ENCODE data around the gene EFNA2.
"Not testable (repeated sequence)": the region's sequence is repeated elsewhere in the genome, so short reads cannot be mapped to it uniquely, and the experiment has no call there.

Gene EFNA2

GRCh38 chr19:1296575-1297271, 11.1 kb downstream of the EFNA2 start:
- Histone ChIP-seq H3K9me3 (ENCODE audit: control insufficient read depth, insufficient read depth, low read length) (no peaks in the 10 kb centered on the region), H3K9ac (ENCODE audit: low read depth, low read length) (no peak overlapping the region), H3K4me1 (ENCODE audit: insufficient read depth, low read length) (no peaks in the 10 kb centered on the region), H3K36me3 (ENCODE audit: insufficient read depth, low read length) (no peaks in the 10 kb centered on the region)

- Histone ChIP-seq H3K9ac (ENCODE audit: low read depth, low read length) (no peak overlapping the region), H3K36me3 (ENCODE audit: insufficient read depth, low read length) (no peaks in the 10 kb centered on the region), H3K9me3 (ENCODE audit: control insufficient read depth, insufficient read depth, low read length) (no peaks in the 10 kb centered on the region), H3K4me1 (ENCODE audit: insufficient read depth, low read length) (no peaks in the 10 kb centered on the region)
Measured at GRCh38 chr19:1298235-1298634, 12.6 kb downstream of the EFNA2 start.

- no peaks in the 10 kb centered on the region for H3K9me3 ChIP-seq (ENCODE audit: control insufficient read depth, insufficient read depth, low read length)
- H3K36me3 ChIP-seq (ENCODE audit: insufficient read depth, low read length), result no peaks in the 10 kb centered on the region
- H3K4me1 ChIP-seq (ENCODE audit: insufficient read depth, low read length), result no peaks in the 10 kb centered on the region
- H3K9ac ChIP-seq (ENCODE audit: low read depth, low read length), result no peak overlapping the region
Measured at GRCh38 chr19:1299801-1300200, 14.1 kb downstream of the EFNA2 start.

GRCh38 chr19:1300744-1301490, 15.2 kb downstream of the EFNA2 start:
- Histone ChIP-seq H3K4me1 (ENCODE audit: insufficient read depth, low read length) (no peaks in the 10 kb centered on the region), H3K9me3 (ENCODE audit: control insufficient read depth, insufficient read depth, low read length) (no peaks in the 10 kb centered on the region), H3K9ac (ENCODE audit: low read depth, low read length) (no peak overlapping the region), H3K36me3 (ENCODE audit: insufficient read depth, low read length) (no peaks in the 10 kb centered on the region)

GRCh38 chr19:1302533-1303239, 17.0 kb downstream of the EFNA2 start:
- Histone ChIP-seq H3K36me3 (ENCODE audit: insufficient read depth, low read length) (no peaks in the 10 kb centered on the region), H3K9me3 (ENCODE audit: control insufficient read depth, insufficient read depth, low read length) (no peaks in the 10 kb centered on the region), H3K9ac (ENCODE audit: low read depth, low read length) (no peak overlapping the region), H3K4me1 (ENCODE audit: insufficient read depth, low read length) (no peaks in the 10 kb centered on the region)

- Histone ChIP-seq H3K9ac (ENCODE audit: low read depth, low read length) (no peak overlapping the region), H3K36me3 (ENCODE audit: insufficient read depth, low read length) (no peaks in the 10 kb centered on the region), H3K4me1 (ENCODE audit: insufficient read depth, low read length) (no peaks in the 10 kb centered on the region), H3K9me3 (ENCODE audit: control insufficient read depth, insufficient read depth, low read length) (no peaks in the 10 kb centered on the region)
Measured at GRCh38 chr19:1304197-1304924, 18.7 kb downstream of the EFNA2 start.

- not testable (repeated sequence) for H3K9ac ChIP-seq (ENCODE audit: low read depth, low read length); H3K9me3 ChIP-seq (ENCODE audit: control insufficient read depth, insufficient read depth, low read length)
Measured at GRCh38 chr19:1305354-1305753, 19.7 kb downstream of the EFNA2 start.

GRCh38 chr19:1307320-1307719, 21.6 kb downstream of the EFNA2 start:
- H3K9me3 ChIP-seq (ENCODE audit: control insufficient read depth, insufficient read depth, low read length), result no peaks in the 10 kb centered on the region
- H3K9ac ChIP-seq (ENCODE audit: low read depth, low read length), result no peak overlapping the region
- H3K4me1 ChIP-seq (ENCODE audit: insufficient read depth, low read length), result no peaks in the 10 kb centered on the region
- H3K36me3 ChIP-seq (ENCODE audit: insufficient read depth, low read length), result no peaks in the 10 kb centered on the region

More at GRCh38 chr19:1305354-1305753, 19.7 kb downstream of the EFNA2 start:
- H3K4me1 ChIP-seq (ENCODE audit: insufficient read depth, low read length); H3K36me3 ChIP-seq (ENCODE audit: insufficient read depth, low read length): not testable (repeated sequence)

GRCh38 chr19:1307755-1308303, 22.2 kb downstream of the EFNA2 start:
- H3K9ac ChIP-seq (ENCODE audit: low read depth, low read length), result no peak overlapping the region
- no peaks in the 10 kb centered on the region for H3K9me3 ChIP-seq (ENCODE audit: control insufficient read depth, insufficient read depth, low read length)
- H3K4me1 ChIP-seq (ENCODE audit: insufficient read depth, low read length), result no peaks in the 10 kb centered on the region
- H3K36me3 ChIP-seq (ENCODE audit: insufficient read depth, low read length), result no peaks in the 10 kb centered on the region

GRCh38 chr19:1308718-1309117, 23.0 kb downstream of the EFNA2 start:
- no peaks in the 10 kb centered on the region for H3K9me3 ChIP-seq (ENCODE audit: control insufficient read depth, insufficient read depth, low read length)
- H3K9ac ChIP-seq (ENCODE audit: low read depth, low read length), result no peak overlapping the region
- no peaks in the 10 kb centered on the region; the same call in 1 of the 2 replicates for H3K4me1 ChIP-seq (ENCODE audit: insufficient read depth, low read length)
- no peaks in the 10 kb centered on the region for H3K36me3 ChIP-seq (ENCODE audit: insufficient read depth, low read length)

GRCh38 chr19:1309977-1310852, 24.5 kb downstream of the EFNA2 start:
- Histone ChIP-seq H3K4me1 (ENCODE audit: insufficient read depth, low read length) (no peaks in the 10 kb centered on the region; the same call in 1 of the 2 replicates), H3K36me3 (ENCODE audit: insufficient read depth, low read length) (no peaks in the 10 kb centered on the region), H3K9ac (ENCODE audit: low read depth, low read length) (no peak overlapping the region), H3K9me3 (ENCODE audit: control insufficient read depth, insufficient read depth, low read length) (no peaks in the 10 kb centered on the region)

- H3K9ac ChIP-seq (ENCODE audit: low read depth, low read length), result no peak overlapping the region
- no peaks in the 10 kb centered on the region; the same call in 1 of the 2 replicates for H3K4me1 ChIP-seq (ENCODE audit: insufficient read depth, low read length)
- H3K9me3 ChIP-seq (ENCODE audit: control insufficient read depth, insufficient read depth, low read length), result no peaks in the 10 kb centered on the region
- H3K36me3 ChIP-seq (ENCODE audit: insufficient read depth, low read length), result no peaks in the 10 kb centered on the region
Measured at GRCh38 chr19:1310853-1311180, 25.1 kb downstream of the EFNA2 start.

GRCh38 chr19:1311543-1312091, 25.9 kb downstream of the EFNA2 start:
- no peak overlapping the region for H3K9ac ChIP-seq (ENCODE audit: low read depth, low read length)
- H3K36me3 ChIP-seq (ENCODE audit: insufficient read depth, low read length), result no peaks in the 10 kb centered on the region
- no peaks in the 10 kb centered on the region for H3K9me3 ChIP-seq (ENCODE audit: control insufficient read depth, insufficient read depth, low read length)
- no peaks in the 10 kb centered on the region; the same call in 1 of the 2 replicates for H3K4me1 ChIP-seq (ENCODE audit: insufficient read depth, low read length)

Data from ES-I3 (cell line).